ACC112 (cell line): ENCODE measurements around the gene CCSER1.
"Not testable (repeated sequence)": the region's sequence is repeated elsewhere in the genome, so short reads cannot be mapped to it uniquely, and the experiment has no call there.

Experiments used
- H2AFZ ChIP-seq: fragments of 200-600 bp; sonication (generic); one replicate; pipeline ENCODE4 v1.6.0; 2017; ENCODE audit warnings: antibody characterized with exemption, low read length; ENCODE audit not compliant: unreplicated experiment
- H3K27ac ChIP-seq: fragments of 200-600 bp; sonication (generic); 2 replicates; pipeline ENCODE4 v1.5.1; 2014; ENCODE audit warnings: low read depth, mild to moderate bottlenecking, antibody characterized with exemption, low read length, moderate library complexity
- H3K27me3 ChIP-seq: fragments of 200-600 bp; sonication (generic); 2 replicates; pipeline ENCODE4 v1.6.1; 2014; ENCODE audit warnings: mild to moderate bottlenecking, antibody characterized with exemption, low read length, moderate library complexity, mixed read lengths; ENCODE audit not compliant: insufficient read depth
- H3K36me3 ChIP-seq: fragments of 200-600 bp; sonication (generic); 2 replicates; pipeline ENCODE4 v1.6.1; 2016; ENCODE audit warnings: mild to moderate bottlenecking, antibody characterized with exemption, low read length, moderate library complexity, mixed read lengths; ENCODE audit not compliant: insufficient read depth
- H3K4me1 ChIP-seq: fragments of 200-600 bp; sonication (generic); one replicate; pipeline ENCODE4 v1.6.1; 2016; ENCODE audit warnings: low read length, mixed read lengths; ENCODE audit not compliant: insufficient read depth, unreplicated experiment, control insufficient read depth
- H3K4me3 ChIP-seq: fragments of 200-600 bp; sonication (generic); 2 replicates; pipeline ENCODE4 v1.5.1; 2014; ENCODE audit warnings: mild to moderate bottlenecking, low read depth, low read length
- H3K79me2 ChIP-seq: fragments of 200-600 bp; sonication (generic); one replicate; pipeline ENCODE4 v1.6.0; 2016; ENCODE audit warnings: low read length; ENCODE audit not compliant: control insufficient read depth, unreplicated experiment, insufficient read depth

CCSER1 gene

DNA sequence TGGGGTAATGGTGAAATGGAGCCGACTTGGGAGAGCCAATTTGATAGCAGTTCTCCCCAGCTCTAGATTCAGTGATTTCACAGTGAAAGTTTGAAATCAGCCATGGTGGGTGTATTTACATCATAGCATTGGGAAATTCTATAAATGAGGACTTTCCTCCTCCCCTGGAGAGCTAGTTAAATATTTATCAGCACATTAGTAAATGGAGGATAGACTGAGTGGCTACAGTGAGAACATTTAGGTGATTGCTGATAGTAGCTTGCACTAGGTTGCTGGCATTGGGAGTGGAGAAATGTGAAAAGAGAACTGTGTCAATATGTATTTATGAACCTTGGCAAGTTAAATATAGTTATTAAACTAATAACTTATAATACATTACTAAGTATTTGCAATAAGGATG is 347.3 kb downstream of the CCSER1 start:
- H3K36me3 ChIP-seq = no peaks in the 10 kb centered on the region
- no peaks in the 10 kb centered on the region for H3K4me1 ChIP-seq
- no peak overlapping the region for H3K4me3 ChIP-seq
- H3K79me2 ChIP-seq = no peaks in the 10 kb centered on the region
- peaks cover 34% of the 10 kb centered on the region for H3K27me3 ChIP-seq
- H2AFZ ChIP-seq = no peak overlapping the region
- H3K27ac ChIP-seq = no peak overlapping the region

DNA sequence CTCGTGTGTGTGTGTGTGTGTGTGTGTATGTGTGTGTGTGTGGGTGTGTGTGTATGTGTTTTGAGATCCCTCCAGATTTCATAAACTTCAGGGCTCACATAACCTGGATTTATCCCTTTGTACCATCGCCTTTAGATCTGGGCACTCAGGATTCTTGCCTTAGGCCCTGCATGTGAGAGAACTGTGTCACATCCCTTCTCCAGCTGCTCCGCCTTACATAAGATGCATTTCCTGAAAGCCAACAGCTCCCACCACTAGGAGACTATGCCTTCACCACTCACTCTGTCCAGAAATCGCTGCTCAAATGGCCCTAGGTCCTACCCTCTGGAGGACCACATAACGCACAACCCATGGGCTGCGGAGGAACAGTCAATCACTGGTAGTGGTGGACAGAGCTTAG is 348.8 kb downstream of the CCSER1 start:
- H3K27me3 ChIP-seq = peaks cover 30% of the 10 kb centered on the region
- H3K79me2 ChIP-seq = no peaks in the 10 kb centered on the region
- H3K4me3 ChIP-seq = no peak overlapping the region
- H3K4me1 ChIP-seq = no peaks in the 10 kb centered on the region
- no peak overlapping the region for H2AFZ ChIP-seq
- H3K36me3 ChIP-seq = no peaks in the 10 kb centered on the region
- no peak overlapping the region for H3K27ac ChIP-seq

DNA sequence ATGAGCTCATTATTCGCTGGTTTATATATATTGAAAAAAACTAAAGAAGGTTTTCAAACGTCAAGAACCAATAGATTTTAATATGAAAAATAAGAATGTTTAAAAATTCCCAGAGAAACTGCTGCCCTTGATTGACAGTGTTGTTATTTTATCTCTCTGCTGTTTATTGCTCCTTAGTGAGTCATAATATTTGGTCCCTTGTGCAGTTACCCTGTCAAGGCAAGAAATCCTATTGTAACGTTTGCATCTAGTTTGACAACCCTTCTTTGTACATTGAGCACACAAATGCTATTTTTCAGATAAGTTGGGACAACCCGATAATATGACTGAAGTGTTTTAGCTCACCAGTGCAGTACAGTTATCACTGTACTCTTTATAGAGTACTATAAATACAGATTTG is 349.4 kb downstream of the CCSER1 start:
- no peak overlapping the region for H3K27ac ChIP-seq
- no peaks in the 10 kb centered on the region for H3K79me2 ChIP-seq
- H2AFZ ChIP-seq = no peak overlapping the region
- no peak overlapping the region for H3K4me3 ChIP-seq
- H3K4me1 ChIP-seq = no peaks in the 10 kb centered on the region
- no peaks in the 10 kb centered on the region for H3K36me3 ChIP-seq
- H3K27me3 ChIP-seq = peaks cover 30% of the 10 kb centered on the region

DNA sequence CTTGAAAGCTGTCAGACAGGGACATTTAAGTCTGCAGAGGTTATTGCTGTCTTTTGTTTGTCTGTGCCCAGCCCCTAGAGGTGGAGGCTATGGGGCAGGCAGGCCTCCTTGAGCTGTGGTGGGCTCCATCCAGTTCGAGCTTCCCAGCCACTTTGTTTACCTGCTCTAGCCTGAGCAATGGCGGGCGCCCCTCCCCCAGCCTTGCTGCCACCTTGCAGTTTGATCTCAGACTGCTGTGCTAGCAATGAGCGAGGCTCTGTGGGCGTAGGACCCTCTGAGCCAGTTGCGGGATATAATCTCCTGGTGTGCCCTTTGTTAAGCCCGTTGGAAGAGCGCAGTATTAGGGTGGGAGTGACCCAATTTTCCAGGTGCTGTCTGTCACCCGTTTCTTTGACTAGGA is 357.7 kb downstream of the CCSER1 start:
- not testable (repeated sequence) for H3K79me2 ChIP-seq, H3K36me3 ChIP-seq, H3K27ac ChIP-seq, H3K4me1 ChIP-seq, H2AFZ ChIP-seq, H3K4me3 ChIP-seq, H3K27me3 ChIP-seq

DNA sequence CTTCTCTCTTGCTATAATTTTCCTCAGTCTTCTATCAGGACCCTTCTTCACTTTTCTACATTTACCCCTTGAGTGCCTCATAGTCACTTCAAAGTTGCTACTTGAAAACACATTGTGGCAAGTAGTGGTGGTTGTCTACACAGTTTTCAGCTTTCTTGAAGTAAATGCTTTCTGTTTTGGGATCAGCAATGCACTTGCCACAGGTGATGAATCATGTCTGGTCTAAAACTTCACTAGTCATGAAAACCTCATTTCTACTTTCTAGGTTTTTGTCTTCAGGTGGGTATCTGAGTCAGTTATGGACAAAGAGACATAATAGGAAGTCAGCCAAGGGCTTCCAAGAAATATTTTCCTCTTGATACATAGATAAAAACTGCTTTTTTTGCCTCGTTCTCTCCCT is 359.2 kb downstream of the CCSER1 start:
- Histone ChIP-seq H3K27me3 (no peaks in the 10 kb centered on the region), H2AFZ (no peak overlapping the region), H3K4me3 (no peak overlapping the region), H3K36me3 (no peaks in the 10 kb centered on the region), H3K27ac (no peak overlapping the region), H3K79me2 (no peaks in the 10 kb centered on the region), H3K4me1 (no peaks in the 10 kb centered on the region)

DNA sequence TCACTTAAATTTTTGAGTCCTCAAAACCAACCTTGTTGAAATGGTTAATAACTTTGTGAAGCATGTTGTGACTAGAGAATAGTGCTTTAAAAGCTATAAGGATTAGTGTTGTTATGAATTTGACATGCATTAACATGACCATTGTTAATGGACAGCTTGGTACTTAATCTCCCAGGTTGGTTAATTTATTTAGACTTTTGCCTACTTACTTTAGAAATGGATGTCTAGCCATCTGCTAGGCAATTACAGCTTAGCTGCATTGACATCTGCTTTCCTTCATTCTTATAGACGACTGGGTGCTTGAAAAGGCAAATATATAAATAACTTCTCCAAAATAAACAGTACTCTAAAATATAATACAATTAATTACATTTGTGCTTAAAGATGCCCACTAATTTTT is 368.0 kb downstream of the CCSER1 start:
- Histone ChIP-seq H3K27ac (no peak overlapping the region), H3K4me1 (no peaks in the 10 kb centered on the region), H3K4me3 (no peak overlapping the region), H2AFZ (no peak overlapping the region), H3K27me3 (0 out of 2 replicates have a peak, but pooled peaks cover 4% of the 10 kb centered on the region), H3K79me2 (no peaks in the 10 kb centered on the region), H3K36me3 (no peaks in the 10 kb centered on the region)

DNA sequence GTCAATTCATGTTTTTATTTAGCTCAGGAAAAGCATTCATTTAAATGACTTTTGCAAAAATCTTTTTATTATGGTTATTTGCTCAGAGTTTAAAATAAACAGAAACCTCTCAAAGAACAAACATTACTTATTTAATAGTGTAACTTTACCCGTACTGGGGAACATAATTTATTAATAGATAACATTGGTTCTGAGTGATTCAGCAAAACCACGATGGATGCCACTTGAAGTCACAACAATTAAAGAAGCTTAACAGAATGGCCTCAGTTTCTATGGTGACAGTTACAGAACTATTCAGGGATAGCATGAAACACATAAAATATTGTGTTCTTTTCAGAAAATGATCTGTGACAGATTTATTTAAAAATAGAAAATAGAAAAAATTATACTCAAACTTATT is 368.7 kb downstream of the CCSER1 start:
- H3K79me2 ChIP-seq = no peaks in the 10 kb centered on the region
- H2AFZ ChIP-seq = no peak overlapping the region
- 0 out of 2 replicates have a peak, but pooled peaks cover 4% of the 10 kb centered on the region for H3K27me3 ChIP-seq
- no peak overlapping the region for H3K27ac ChIP-seq
- H3K4me1 ChIP-seq = no peaks in the 10 kb centered on the region
- no peaks in the 10 kb centered on the region for H3K36me3 ChIP-seq
- H3K4me3 ChIP-seq = no peak overlapping the region

DNA sequence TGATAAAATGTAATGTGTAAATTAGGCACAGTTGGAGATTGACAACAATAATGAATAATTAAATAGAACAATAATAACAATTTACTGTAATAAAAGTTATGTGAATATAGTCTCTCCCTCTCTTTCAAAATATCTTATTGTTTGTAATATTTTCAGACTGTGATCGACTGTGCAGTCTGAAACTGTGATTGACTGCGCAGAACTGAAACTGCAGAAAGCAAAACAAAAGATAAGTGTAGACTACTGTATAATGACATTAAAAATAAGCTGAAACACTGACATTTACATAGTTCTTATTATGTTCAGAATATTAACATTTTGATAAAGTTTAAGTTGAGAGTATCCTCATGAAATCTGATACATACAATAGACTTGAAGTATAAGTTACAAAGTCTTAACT is 371.0 kb downstream of the CCSER1 start:
- H2AFZ ChIP-seq = no peak overlapping the region

DNA sequence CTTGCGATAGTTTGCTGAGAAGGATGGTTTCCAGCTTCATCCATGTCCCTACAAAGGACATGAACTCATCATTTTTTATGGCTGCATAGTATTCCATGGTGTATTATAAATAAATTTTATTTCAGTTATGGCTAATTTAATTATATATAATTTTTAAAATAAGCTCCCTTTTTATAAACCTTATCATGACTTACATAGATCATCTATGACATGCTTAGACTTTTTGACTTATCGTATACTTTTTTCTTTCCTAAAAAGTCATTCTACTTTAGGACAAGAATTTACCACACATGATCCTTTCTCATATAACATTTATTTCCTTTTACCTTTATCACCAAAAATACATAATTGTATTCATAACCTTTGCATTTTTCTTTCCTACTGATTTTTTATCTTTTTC is 376.5 kb downstream of the CCSER1 start:
- H3K27me3 ChIP-seq = no peaks in the 10 kb centered on the region
- no peaks in the 10 kb centered on the region for H3K36me3 ChIP-seq
- no peak overlapping the region for H3K27ac ChIP-seq
- H2AFZ ChIP-seq = no peak overlapping the region
- H3K4me1 ChIP-seq = no peaks in the 10 kb centered on the region
- H3K79me2 ChIP-seq = no peaks in the 10 kb centered on the region
- H3K4me3 ChIP-seq = no peak overlapping the region

More for the DNA sequence above, 371.0 kb downstream of the CCSER1 start:
- no peak overlapping the region for H3K4me3 ChIP-seq
- no peaks in the 10 kb centered on the region for H3K4me1 ChIP-seq
- no peak overlapping the region for H3K27ac ChIP-seq
- 0 out of 2 replicates have a peak, but pooled peaks cover 4% of the 10 kb centered on the region for H3K27me3 ChIP-seq
- H3K36me3 ChIP-seq = no peaks in the 10 kb centered on the region
- H3K79me2 ChIP-seq = no peaks in the 10 kb centered on the region

DNA sequence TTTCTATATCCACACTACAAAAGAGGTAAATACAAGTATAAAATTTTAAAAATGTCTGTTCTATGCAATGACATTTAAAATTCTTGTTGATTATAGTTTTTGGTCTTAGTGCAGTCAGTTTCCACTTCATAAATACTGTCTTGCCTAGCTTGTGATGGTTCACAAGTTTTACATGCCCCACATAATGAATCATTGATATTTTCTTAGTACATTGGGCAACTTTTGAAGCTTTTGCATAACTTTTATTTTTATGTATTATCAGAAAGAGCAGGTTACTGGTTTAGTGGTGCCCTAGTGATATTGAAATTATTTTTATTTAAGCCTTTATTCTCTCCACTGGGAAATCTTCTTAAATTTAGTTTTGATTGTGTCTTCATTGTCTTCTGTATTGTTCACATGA is 388.0 kb downstream of the CCSER1 start:
- no peaks in the 10 kb centered on the region for H3K79me2 ChIP-seq
- H3K27me3 ChIP-seq = peaks cover 17% of the 10 kb centered on the region
- no peak overlapping the region for H3K27ac ChIP-seq
- no peak overlapping the region for H2AFZ ChIP-seq
- H3K36me3 ChIP-seq = no peaks in the 10 kb centered on the region
- no peaks in the 10 kb centered on the region for H3K4me1 ChIP-seq
- no peak overlapping the region for H3K4me3 ChIP-seq

DNA sequence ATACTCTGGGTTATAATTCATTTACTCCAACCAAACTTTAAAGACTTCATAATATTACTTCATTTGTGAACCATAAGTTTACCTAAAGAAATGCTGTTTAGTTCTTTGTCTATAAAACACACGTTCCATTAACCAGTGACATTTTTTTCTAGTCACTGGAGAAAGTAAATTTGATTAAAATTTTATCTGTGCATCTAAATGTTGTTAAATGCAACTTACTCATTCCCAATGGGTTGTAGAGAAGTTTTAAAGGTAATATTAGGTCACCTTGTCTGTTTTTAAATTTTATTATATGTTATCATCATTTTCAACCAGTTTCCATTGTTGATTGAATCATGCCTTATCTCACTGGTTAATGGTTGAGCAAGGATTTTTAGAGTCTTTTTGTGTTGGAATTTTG is 401.4 kb downstream of the CCSER1 start:
- no peak overlapping the region for H2AFZ ChIP-seq
- H3K27me3 ChIP-seq = peaks cover 55% of the 10 kb centered on the region
- H3K79me2 ChIP-seq = no peaks in the 10 kb centered on the region
- no peak overlapping the region for H3K4me3 ChIP-seq
- no peak overlapping the region for H3K27ac ChIP-seq
- no peaks in the 10 kb centered on the region for H3K36me3 ChIP-seq
- no peaks in the 10 kb centered on the region for H3K4me1 ChIP-seq
